Activated T-cell treated with anti-CD3 and anti-CD28 coated beads, Interleukin-2, amount 50 U/mL, for 48 hours (primary cell): ENCODE results near the gene C1orf21.

Experiments
- DNase-seq, 2 experiments: peaks; one replicate each; pipeline ENCODE4 v3.0.0-alpha.2; 2020

C1orf21 gene

DNA sequence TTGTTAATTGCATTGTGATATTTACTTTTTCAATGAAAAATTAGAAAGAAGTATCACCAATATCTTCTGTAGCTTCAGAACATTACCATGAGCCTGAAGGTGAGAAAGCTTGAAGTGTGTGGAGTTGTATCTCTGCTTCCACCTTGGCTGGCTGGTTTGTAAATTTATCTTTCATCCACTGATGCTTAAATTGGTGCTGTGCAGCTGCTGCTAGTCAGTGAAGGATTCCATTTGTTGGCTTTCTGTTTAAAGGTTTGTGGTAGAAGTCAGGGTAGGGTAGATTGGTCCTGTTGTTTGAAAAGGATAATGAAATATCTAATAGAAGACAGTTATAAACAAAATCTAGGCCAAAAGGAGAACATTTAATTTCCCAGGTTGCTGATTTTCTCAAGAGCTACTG, 105.7 kb downstream of the C1orf21 start:
- no peak for DNase-seq

DNA sequence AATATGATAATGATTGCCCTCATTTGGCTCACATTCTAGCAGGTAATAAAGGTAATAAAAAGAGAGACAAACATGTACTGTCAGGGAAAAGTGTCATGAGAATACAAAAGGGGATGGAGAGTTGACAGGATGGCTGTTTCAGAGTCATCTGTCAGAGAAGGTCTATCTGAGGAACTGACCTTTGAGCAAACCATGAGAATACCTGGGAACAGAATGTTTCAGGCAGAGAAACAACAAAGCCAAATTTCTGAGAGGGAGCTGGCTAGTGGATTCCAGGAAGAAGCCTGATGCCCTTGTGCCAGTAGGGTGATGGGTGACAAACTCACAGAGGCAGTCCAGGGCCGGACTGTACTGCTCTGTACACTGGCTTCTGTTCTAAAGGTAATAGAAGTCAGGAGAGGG, 107.2 kb downstream of the C1orf21 start:
- no peak for DNase-seq

DNA sequence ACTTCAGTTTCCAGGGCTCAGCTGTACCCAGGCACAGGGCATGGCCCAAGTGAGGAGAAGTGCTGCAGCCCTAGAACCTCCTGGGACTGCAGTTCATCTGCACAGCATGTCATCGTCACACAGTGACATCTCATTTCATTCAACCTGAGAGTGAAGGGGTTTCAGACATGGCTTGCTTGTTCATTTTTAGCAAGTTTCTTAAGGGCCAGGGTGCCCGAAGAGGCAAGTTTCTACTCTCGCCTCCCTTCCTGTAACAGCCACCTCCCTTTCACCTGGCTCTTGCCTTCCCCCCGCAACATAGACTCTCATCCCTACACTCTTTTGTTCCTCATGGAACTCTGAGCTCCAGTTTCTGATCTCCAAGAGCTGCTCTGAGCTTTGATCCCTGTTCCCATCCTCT, 108.1 kb downstream of the C1orf21 start:
- no peak for DNase-seq

DNA sequence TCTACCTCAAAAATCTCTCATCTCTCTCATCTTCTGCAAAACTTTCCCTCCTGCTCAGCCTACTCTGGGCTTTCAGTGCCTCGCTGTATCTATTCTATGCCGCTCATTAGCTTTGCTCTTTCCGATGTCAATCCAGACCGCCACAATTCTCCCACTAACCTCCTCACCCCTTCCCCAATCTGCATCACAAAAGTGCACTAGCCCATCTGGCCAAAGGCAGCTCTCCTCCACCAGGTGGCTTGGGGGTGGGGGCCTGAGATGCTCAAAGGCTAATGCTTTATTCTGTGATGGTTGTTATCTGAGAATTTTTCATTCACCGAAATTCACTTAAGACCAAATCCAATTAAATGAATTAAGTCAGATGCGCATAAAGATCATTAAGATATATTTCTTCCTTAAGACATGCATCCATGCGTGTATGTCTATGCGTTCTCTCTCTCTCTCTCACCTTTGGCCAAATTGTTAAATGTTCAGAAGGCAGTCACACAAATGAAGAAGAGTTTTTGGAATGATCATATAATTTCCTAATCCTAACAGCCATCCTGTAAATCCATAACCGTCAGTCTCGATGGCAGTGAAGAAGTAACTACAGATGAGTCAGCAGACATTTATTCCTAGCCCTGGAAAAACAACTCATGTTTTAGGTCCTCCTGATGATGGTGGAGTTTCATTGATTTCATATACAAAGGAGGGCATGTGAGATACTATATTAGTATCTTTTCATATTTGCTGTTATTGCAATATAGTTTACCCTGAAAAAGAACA, 111.3 kb downstream of the C1orf21 start:
- DNase-seq = no peak

DNA sequence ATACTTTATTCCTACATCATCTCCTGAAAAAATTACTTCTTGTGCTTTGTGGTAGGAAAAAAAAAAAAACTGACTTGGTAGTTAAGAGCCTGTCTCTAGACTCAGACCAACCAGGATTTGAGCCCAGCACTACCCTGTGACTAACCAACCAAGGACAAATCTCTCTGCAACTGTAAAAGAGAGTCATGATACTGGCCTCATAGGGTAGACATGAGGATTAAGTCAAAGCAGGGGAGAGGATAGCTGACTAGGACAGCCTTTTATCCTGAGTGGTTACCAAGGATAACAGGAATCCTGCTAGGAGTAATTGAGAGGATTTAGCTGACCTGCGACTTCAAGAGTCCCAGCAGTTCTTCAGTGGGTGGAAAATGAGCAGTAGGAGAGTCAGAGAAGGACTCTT, 112.8 kb downstream of the C1orf21 start:
- DNase-seq = no peak

DNA sequence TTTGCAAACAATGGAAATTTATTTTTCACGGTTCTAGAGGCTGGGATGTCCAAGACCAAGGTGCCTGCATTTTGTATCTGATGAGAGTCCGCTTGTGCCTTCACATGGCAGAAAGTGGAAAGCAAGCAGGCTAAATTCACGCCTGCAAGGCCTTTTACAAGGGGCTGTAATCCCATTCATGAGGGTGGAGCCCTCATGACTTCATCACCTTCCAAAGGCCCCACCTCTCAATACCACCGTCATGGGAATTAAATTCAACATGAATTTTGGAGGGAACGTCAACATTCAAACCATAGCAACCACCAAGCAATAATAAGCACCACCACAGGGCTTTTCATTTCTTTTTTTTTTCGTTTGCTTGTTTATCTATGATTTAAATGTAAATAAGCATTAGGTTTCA, 115.3 kb downstream of the C1orf21 start:
- DNase-seq = no peak

DNA sequence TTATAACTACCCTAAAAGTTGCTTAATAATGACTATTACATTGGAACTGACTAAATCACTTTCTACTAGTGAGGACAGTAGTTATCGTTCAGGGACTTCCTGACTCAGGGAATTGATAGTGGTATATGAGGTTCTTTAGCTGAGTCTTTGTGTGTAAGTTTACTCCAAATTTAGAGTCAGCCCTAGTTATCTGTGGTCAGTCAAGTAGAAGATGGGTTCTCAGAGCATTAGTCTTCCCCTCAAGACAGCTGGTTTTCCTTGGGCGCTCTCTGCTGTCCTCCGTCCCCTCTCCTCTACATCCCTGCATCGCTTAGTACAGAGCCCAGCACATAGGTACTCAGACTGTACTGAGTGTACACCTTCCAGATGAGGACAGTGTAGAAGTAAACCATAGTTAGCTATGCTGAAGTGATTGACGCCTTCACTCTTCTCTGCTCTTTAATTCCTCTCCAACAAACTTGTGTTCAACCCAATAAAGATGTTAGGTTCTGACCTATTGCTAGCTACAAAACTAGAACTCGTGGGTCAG, 116.5 kb downstream of the C1orf21 start:
- DNase-seq = no peak

DNA sequence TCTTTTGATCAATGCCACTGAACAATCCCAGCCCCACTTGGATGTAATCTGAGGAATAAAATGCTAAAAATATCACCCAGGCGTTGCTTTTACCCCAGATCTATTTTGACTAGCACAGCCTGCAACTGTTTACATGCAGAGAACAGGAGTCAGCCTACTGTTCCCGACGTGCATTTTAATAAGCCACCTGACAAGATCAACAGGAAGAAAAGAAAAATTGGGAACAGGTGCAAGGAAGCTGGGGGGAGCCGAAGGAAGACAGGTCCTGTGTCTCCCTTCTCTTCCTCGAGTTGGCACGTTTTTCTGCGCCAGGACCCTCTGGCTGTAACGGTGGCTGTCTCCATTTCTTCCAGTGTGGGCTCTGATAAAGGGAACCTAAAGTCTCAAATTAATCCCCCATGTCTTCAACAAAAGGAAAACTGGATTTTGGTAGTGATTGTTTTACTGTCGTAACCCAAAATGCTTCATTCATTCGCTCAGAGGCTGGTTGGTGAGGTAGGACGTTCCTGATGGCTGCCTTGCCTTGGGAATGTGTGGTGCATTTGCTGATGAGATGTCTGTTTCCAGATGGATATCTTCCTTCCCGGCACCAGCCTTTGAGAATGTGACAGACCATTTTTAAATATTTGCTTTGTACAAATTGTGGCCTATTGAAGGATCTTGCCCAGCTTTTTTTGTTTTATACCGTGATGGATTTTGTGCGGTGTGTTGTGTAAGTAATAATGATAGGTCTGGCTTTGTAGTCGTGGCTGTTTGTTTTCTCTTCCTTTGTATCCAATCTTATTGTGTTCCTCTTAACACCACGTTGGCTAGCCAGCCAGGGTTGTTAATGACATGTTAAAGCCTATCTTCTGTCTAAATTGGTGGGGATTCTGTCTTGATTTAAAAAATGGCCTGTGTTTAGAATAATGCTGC, 117.5 kb downstream of the C1orf21 start:
- DNase-seq = no peak

DNA sequence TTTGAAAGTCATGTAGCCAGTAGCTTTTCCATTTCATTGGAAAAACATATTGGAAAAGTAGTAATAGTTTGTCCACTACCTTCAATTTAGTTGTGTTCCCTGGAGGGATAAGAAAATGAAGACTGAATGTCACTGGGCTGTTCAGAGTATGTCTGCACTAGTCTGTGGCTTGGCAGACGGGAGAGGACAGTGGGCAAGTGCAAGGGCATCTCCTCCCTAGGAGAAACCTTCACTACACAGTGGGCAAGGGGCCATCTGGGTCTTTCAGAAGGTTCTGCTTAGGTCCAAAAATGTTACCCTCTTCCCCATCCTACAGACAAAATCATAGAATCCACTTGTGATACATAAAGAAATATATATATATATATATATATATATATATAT, 118.1 kb downstream of the C1orf21 start:
- DNase-seq = no peak

DNA sequence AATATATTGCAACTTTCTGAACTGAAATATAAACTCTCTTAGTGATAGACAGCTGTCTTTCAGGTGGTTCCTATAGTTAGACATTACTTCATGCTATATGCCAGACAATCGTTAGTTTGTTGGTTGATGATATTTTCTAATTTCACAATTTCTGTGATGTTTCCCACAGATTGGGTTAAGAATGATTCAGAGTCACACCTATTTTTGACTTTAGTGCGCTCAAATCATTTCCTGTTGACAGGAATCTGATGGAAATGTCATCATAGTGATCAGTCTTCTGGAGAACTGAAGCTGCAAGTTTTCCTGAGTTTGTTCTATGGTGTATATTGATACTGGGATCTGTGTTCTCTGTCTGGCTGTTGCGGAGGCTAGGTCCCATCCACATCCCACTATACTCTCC, 119.7 kb downstream of the C1orf21 start:
- no peak for DNase-seq

DNA sequence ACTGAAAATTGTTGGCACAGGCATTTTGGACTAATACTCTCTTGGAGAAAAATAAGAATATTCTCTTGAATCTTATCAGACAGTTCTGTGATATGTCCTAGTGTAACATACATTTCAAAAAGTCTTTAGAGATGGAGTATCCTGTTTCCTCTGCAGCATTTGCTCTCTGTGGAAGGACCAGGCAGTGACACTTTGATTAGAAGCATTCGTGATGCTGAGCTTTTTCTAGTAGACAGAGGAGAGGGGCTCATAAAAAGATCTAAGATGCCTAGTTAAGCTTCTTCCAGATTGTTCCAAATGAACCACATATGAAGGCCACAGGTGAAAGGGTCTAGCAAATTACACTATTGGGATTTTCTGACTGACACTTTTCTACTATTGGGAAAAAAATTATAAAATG, 120.3 kb downstream of the C1orf21 start:
- no peak for DNase-seq

DNA sequence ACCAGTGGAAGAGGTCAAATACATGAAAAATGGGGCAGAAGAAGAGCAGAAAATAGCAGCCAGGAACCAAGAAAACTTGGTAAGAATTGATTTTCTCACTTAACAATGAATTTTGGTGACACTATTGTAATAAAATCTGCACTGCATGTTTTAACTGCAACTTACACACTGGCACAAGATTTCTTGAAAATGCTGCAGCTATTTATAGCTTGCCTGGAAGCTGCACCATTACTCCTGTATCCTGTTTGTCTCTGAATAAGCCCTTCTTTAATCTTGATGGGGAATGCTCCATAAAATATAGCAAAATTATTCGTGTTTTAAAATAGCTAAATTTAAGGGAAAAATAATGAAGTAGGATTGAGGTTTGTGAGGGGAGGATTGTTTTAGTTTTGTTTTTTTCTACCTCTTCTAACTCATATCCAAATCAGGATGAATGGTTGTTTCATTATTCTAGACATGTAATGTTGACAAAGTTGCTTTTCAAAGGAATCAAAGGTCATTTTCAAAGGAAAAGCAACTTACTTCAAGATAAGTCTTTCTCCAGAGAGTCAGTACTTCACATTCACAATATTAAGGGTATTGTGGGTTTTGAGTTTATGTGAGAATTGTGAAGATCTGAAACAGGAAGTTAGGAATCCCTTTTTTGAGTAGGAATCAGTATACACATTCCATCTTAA, 120.9 kb downstream of the C1orf21 start:
- DNase-seq = no peak

DNA sequence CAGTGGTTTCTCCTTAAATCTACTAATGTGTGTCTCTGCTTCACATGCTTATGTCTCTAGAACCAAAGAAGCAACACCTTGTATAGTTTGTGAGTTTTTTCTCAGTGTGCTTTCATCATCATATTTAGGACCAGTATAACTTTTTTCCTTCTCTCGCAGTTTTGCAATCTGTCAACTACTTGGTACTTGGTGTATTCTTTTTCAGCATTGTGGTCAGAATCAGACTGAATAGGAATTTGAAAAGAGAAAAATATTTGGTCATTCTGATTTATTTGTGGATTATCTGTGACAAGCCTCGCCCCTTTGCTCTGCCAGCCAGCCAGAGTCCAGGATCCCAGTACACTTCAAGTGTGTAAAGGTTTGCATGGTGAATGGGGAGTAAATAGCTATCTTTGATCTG, 122.3 kb downstream of the C1orf21 start:
- no peak for DNase-seq

DNA sequence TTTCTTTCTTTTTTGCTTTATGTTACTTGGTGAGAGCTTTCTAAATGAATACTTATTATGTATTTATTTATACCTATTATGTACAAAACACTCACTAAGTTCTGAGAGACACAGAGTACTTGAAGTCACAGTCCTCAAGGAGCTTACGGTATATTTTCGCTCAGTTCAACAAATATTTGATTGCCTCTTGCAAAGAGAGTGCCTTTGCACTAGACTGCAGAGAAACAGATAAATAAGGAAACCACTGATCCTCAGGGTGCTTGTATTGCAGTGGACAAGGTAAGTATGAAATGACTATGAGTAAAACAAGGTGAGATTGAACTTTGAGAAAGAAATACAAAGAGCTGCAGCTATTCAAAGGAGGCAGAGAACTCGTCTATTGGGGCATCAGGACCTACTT, 123.3 kb downstream of the C1orf21 start:
- DNase-seq = no peak

DNA sequence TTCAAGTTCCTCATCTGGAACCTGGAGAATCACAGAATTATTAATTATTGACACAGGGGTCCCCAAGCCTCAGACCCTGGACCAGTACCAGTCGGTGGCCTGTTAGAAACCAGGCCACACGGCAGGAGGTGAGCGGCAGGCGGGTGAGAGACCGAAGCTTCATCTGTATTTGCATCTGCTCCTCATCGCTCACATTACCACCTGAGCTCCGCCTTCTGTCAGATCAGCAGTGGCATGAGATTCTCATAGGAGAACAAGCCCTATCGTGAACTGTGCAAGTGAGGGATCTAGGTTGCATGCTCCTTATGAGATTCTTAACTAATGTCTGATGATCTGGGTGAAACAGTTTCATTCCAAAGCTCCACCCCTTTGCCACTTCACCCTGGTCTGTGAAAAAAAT, 125.9 kb downstream of the C1orf21 start:
- no peak for DNase-seq

DNA sequence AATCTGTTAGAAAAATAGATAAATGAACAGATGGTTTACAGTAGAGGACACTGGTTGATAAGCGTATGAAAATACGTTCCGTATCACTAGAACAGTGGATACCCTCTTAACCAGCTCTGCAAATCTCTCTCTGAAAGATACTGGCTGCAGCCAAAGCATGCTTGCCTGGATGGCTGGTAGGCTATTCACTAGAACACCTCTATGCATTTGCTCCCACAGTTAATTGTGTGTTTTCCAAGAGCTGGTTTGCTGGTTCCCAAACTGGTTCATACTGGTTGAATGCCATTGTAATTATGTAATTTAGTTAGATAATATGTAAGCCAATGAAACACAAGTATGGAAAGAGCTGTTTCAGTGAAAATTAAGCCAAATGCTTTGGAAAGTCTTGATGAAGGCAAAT, 126.6 kb downstream of the C1orf21 start:
- no peak for DNase-seq

DNA sequence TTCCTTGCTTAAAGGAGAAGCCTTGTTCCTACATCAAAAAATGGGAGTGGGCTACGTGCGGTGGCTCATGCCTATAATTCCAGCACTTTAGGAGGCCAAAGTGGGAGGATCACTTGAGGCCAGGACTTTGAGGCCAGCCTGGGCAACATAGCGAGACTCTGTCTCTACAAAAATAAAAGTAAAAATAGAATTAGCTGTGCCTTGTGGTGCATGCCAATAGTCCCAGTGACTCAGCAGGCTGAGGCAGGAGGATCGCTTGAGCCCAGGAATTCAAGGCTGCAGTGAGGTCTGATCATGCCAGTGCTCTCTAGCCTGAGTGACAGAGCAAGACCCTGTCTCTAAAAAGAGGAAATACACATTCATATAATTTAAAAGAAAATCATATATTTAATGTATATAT, 127.1 kb downstream of the C1orf21 start:
- DNase-seq = no peak

DNA sequence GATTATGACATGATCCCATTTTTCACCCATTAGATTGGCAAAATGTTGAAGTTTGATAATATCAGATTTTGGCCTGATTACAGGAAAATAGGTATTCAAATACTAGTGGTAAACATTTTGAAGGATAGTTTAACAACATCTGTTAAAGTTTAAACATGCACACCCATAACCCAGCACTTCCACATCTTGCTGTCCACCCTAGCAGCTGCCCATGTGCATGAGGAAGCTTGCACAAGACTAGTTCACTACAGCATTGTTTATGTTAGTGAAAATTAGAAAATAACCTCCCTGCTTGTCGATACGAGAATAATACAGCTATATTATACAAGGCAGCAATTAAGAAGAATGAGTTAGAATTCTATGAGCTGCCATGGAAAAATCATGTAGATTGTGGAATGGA, 127.6 kb downstream of the C1orf21 start:
- DNase-seq = no peak

DNA sequence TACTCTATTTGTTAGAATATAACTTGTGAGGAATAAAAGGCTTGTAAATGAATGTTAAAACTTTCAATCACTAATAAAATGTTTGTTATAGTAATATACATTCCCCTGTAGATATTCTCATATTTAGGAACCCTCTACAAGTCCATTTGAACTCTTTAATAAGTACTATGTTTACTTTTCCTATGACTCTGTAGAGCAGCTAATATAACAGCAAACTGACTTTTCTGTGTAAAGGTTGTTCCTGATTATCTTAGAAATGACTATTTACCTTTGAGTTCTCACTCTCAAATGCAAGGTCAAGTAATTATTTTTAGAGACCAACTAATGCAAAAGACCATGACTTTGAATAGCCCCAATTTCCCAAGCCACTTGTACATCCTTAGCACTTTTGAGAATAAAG, 130.3 kb downstream of the C1orf21 start:
- DNase-seq = no peak

DNA sequence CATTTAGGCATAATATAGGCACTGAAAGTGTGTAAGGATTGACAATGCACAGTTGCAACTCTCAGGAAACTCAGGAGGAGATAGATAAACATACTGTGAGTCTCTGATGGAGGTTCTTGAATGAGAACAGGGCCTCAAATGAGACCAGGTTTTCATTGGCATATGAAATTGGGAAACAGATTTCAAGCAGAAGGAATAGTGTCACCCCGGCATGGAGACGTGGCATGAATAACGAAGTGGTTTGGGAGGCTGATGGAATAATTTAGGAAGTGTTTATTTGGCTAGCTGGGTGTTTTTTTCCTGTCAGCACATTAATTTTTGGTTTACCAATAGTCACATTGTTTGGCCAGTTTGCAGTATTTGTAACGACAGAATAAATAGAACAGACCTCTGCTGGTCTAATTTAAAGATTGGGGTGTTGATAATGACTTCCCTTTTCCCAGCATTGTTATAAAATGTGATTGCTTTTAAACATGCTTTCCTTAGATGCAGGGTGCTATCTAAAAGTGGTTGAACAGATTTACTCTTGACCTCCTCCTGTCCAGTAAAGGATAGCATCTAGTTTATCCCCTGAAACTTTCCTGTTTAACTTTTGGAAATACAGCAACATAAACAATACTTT, 132.0 kb downstream of the C1orf21 start:
- no peak for DNase-seq

DNA sequence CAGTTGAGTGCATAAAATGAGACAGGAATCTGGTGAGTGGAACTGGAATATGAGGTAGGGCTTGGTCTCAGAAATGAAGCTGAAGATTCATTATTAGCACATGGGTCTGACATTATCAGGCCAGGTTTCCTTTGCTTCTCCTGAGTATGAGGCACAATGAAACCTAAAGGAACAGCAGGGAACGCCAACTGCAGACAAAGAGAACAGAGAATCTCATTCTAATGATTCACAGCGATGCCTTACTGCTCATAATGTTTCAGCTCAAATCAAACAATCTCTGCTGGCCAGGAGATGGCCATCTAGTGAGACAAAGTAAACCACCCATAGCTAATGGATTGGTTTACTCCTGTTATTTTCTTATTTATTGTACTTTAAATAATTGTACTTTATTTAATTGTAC, 133.5 kb downstream of the C1orf21 start:
- no peak for DNase-seq

DNA sequence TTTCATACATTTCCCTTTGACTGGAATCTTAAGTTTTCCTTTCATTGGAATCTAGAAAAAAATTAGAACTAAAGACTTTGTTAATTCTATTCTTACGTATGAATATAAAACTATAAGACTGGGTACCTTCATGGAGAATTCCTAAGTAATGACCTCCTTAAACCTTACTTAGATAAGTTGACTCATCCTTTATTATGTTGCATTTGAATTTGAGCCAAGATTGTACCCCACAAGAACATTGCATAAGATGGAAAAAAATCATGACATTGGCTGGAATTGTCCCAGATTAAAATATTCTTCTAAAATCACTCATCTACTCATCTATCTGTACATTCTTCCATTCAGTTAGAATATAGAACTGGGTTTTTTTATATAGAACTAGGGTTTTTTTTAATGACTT, 137.4 kb downstream of the C1orf21 start:
- no peak for DNase-seq

DNA sequence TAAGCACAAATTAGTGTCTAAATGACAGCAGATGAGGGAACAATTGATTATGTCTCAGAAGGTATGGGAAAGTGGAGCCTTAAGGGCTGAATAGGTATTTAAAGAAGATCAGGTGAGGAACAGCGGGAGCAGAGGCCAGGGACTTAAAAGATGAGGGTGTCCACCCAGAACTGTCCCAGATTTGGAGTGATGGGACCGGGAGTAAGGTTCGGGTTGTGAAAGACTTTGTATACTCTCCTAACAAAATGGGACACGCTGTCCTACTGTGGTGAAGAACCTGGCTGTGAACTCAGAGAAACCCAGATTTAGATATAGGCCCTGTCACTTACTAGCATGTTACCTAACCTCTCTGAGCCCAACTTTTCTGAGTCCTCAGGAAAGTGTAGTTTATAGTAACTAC, 140.6 kb downstream of the C1orf21 start:
- no peak for DNase-seq
